ENCODE results near the gene ZNF750.

DNA sequence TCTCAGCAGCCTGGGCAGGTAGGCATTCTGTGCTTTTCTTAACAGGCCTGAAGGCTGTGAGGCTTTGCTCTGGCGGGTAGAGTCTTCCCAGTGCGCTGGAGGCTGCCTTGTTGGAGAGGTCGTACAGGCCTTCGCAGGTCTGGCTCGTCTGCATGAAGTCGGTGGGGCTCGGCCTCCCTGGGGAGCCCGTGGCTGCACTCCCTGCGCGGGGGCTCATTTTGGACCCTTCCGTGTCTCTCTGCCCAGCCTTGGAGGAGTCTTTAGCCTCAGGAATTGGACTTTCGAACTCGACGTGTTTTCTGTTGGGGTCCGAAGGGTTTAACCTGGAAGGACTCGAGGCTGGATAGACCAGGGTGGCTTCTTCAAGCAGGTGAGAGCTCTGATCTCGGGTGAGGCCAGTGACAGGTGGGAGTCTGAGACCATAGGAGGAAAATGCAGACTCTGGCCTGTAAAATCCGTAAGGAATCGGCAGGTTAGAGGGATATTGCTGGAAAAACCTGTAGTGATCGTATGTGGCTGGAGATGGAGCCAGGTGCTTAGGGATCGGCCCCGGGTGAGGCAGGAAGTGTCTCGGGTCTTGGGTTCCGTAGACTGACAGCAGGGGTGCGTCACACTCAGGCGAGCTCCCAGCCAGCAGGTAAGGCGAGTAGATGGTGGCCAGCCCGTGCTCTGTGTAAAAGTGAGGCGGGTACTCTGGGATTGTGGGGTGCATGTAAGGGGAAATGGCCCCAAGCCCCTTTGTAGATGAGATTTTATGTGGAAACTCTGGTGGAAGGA, 8.6 kb downstream of the ZNF750 start:
- TF ChIP-seq, protein P1, sequence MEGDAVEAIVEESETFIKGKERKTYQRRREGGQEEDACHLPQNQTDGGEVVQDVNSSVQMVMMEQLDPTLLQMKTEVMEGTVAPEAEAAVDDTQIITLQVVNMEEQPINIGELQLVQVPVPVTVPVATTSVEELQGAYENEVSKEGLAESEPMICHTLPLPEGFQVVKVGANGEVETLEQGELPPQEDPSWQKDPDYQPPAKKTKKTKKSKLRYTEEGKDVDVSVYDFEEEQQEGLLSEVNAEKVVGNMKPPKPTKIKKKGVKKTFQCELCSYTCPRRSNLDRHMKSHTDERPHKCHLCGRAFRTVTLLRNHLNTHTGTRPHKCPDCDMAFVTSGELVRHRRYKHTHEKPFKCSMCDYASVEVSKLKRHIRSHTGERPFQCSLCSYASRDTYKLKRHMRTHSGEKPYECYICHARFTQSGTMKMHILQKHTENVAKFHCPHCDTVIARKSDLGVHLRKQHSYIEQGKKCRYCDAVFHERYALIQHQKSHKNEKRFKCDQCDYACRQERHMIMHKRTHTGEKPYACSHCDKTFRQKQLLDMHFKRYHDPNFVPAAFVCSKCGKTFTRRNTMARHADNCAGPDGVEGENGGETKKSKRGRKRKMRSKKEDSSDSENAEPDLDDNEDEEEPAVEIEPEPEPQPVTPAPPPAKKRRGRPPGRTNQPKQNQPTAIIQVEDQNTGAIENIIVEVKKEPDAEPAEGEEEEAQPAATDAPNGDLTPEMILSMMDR (IDR thresholded peaks at IDR 0.05), result no peak
- no peak for TF ChIP-seq POLR2A (IDR thresholded peaks at IDR 0.05)
